Uterus (tissue), 2 donors: Measurements from ENCODE around the gene GLI2.

Source experiments
- CTCF ChIP-seq, 4 experiments: fragments of 200-600 bp in 2 of 4; fragments of 450-650 bp in 2 of 4; sonication (generic) in 2 of 4; IDR thresholded peaks; one replicate each; pipeline ENCODE4 v1.5.1; 2016 to 2019; ENCODE audit warnings: antibody characterized with exemption in 4 of 4, mild to moderate bottlenecking in 2 of 4, moderate library complexity in 1 of 4
- POLR2A ChIP-seq, 2 donors: fragments of 450-650 bp; IDR thresholded peaks; one replicate each; pipeline ENCODE4 v1.6.1; 2016; ENCODE audit warnings: antibody characterized with exemption in 2 of 2, mild to moderate bottlenecking in 1 of 2, moderate library complexity in 1 of 2

DNA sequence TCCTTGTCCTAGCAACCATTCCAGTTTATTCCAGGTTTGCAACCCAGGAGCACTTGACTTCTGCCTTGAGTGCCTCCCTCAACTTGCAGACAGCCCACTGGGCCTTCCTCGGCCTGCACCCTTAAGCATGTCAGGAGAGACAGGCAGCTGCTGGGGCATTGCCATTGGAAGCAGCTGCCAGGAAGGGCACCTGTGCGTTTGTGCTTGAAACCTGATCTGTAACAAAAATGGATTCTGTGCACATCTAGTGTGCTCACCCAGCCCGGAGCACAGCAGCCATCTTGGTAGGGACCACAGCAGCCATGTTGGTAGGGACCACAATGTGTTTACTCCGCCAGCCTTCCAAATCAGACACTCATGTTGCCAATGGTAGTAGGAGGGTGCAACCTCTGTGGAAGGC lies 44.3 kb upstream of the GLI2 start:
- TF ChIP-seq CTCF (IDR thresholded peaks at IDR 0.05) (no peak), POLR2A (IDR thresholded peaks at IDR 0.05) (no peak)
